H1 (cell line): ENCODE data around the gene FMR1. TPM values are rescaled to one million over a fixed set of nuclear protein-coding genes. Genes with fewer than 3 reads are reported as not detected.

Experiments used
- CTCF ChIA-PET: fragments of 300-600 bp; sonication (Branson Sonifier 250); formaldehyde crosslinking; loops from one replicate; lab custom pipeline; 2021; ENCODE audit not compliant: partially characterized antibody; lab: Charles Lee
- POLR2A ChIA-PET: fragments of 300-600 bp; sonication (Branson Sonifier 250); formaldehyde crosslinking; loops from one replicate; lab custom pipeline; 2021; ENCODE audit warnings: inconsistent platforms; ENCODE audit not compliant: partially characterized antibody; lab: Charles Lee
- DNase-seq, 2 experiments: peaks; one replicate each; pipeline versions ENCODE4 v3.0.0 to v3.0.0-alpha.2; 2010 to 2022; ENCODE audit warnings: low spot score in 2 of 2, low read depth in 1 of 2, mixed read lengths in 1 of 2
- FAIRE-seq: peaks from 2 replicates; lab custom pipeline; 2011; peaks lifted over from hg19 to GRCh38; lab: Jason Lieb, UNC
- H2AFZ ChIP-seq: 2 replicates; pipeline ENCODE4 v1.8.1; 2012; ENCODE audit warnings: low read length, inconsistent platforms
- H2AK5ac ChIP-seq: 2 replicates; pipeline ENCODE4 v1.6.1; 2013; ENCODE audit warnings: low read depth, low read length
- H2BK120ac ChIP-seq: replicated peaks from 2 replicates; pipeline ENCODE3; 2013; ENCODE audit warnings: low read depth, low read length, inconsistent platforms
- H2BK12ac ChIP-seq: 2 replicates; pipeline ENCODE4 v1.6.1; 2013; ENCODE audit warnings: low read depth, low read length
- H2BK15ac ChIP-seq: 2 replicates; pipeline ENCODE4 v1.6.1; 2013; ENCODE audit warnings: low read length
- H2BK20ac ChIP-seq: 2 replicates; pipeline ENCODE4 v1.6.1; 2013; ENCODE audit warnings: low read length
- H2BK5ac ChIP-seq: 2 replicates; pipeline ENCODE4 v1.6.1; 2013; ENCODE audit warnings: low read depth, low read length
- H3K14ac ChIP-seq: 2 replicates; pipeline ENCODE4 v1.6.1; 2013; ENCODE audit warnings: inconsistent platforms; ENCODE audit not compliant: insufficient read length
- H3K18ac ChIP-seq: 2 replicates; pipeline ENCODE4 v1.6.1; 2013; ENCODE audit warnings: low read length; ENCODE audit errors: extremely low read depth
- H3K23ac ChIP-seq: 2 replicates; pipeline ENCODE4 v1.6.1; 2013; ENCODE audit warnings: inconsistent platforms; ENCODE audit not compliant: insufficient read length
- H3K23me2 ChIP-seq: 2 replicates; pipeline ENCODE4 v1.6.1; 2013; ENCODE audit warnings: low read depth, low read length
- H3K27ac ChIP-seq: 2 replicates; pipeline ENCODE4 v1.6.1; 2011; ENCODE audit warnings: low read depth, low read length, inconsistent platforms
- H3K27me3 ChIP-seq, 4 experiments: replicated peaks in 1 of 4; 1 replicate in 1 of 4; 2 replicates in 3 of 4; pipeline versions ENCODE4 v1.6.1 to v1.8.1; 2011 to 2013; ENCODE audit warnings: low read length in 3 of 4, mild to moderate bottlenecking in 3 of 4, inconsistent platforms in 2 of 4, mixed read lengths in 2 of 4, moderate library complexity in 1 of 4; ENCODE audit not compliant: control insufficient read depth in 3 of 4, insufficient read depth in 3 of 4; ENCODE audit errors: extremely low read depth in 1 of 4
- H3K36me3 ChIP-seq, 4 experiments: 2 replicates each; pipeline versions ENCODE4 v1.6.1 to v1.8.1; 2011 to 2013; ENCODE audit warnings: mild to moderate bottlenecking in 4 of 4, low read length in 3 of 4, moderate library complexity in 2 of 4, control low read depth in 1 of 4, inconsistent platforms in 1 of 4; ENCODE audit not compliant: insufficient read depth in 4 of 4, control insufficient read depth in 2 of 4
- H3K4ac ChIP-seq: replicated peaks from 2 replicates; pipeline ENCODE3; 2013; ENCODE audit warnings: low read length, low read depth, mixed read lengths, inconsistent platforms; ENCODE audit not compliant: insufficient read length
- H3K4me1 ChIP-seq, 4 experiments: replicated peaks in 1 of 4; 1 replicate in 1 of 4; 2 replicates in 3 of 4; pipeline versions ENCODE4 v1.6.1 to v1.8.1; 2011 to 2013; ENCODE audit warnings: low read length in 3 of 4, inconsistent platforms in 2 of 4, mixed read lengths in 1 of 4; ENCODE audit not compliant: insufficient read depth in 4 of 4, control insufficient read depth in 3 of 4
- H3K4me2 ChIP-seq, 2 experiments: 2 replicates each; pipeline versions ENCODE4 v1.6.1 to v1.8.1; 2011 to 2013; ENCODE audit warnings: low read depth in 2 of 2, low read length in 2 of 2, control low read depth in 1 of 2, inconsistent platforms in 1 of 2, mild to moderate bottlenecking in 1 of 2; ENCODE audit not compliant: insufficient read depth in 1 of 2
- H3K4me3 ChIP-seq, 4 experiments: fragments of 200-600, 300-600 bp in 1 of 4; sonication (generic), shearing (Covaris generic), sonication (Bioruptor Twin) in 1 of 4; 2 replicates each; pipeline versions ENCODE4 v1.5.1 to v1.8.1; 2011 to 2016; ENCODE audit warnings: low read length in 4 of 4, low read depth in 3 of 4, control low read depth in 2 of 4, inconsistent platforms in 2 of 4, mild to moderate bottlenecking in 2 of 4, mixed read lengths in 1 of 4, moderate library complexity in 1 of 4; ENCODE audit not compliant: insufficient read depth in 2 of 4; ENCODE audit errors: extremely low read depth in 1 of 4
- H3K56ac ChIP-seq: replicated peaks from 2 replicates; pipeline ENCODE3; 2013; ENCODE audit warnings: low read depth, mild to moderate bottlenecking, mixed read lengths, low read length, inconsistent platforms; ENCODE audit not compliant: insufficient read length
- H3K79me1 ChIP-seq: 2 replicates; pipeline ENCODE4 v1.6.1; 2013; ENCODE audit warnings: low read depth, low read length, control low read depth
- H3K79me2 ChIP-seq, 2 experiments: 2 replicates each; pipeline versions ENCODE4 v1.6.1 to v1.8.1; 2012 to 2013; ENCODE audit warnings: low read length in 2 of 2, mild to moderate bottlenecking in 2 of 2, inconsistent platforms in 1 of 2; ENCODE audit not compliant: insufficient read depth in 2 of 2, control insufficient read depth in 1 of 2
- H3K9ac ChIP-seq, 4 experiments: replicated peaks in 1 of 4; 1 replicate in 1 of 4; 2 replicates in 3 of 4; pipeline versions ENCODE4 v1.6.1 to v1.8.1; 2011 to 2013; ENCODE audit warnings: low read depth in 3 of 4, low read length in 3 of 4, control low read depth in 2 of 4, mild to moderate bottlenecking in 2 of 4, moderate library complexity in 2 of 4, inconsistent platforms in 1 of 4; ENCODE audit errors: extremely low read depth in 1 of 4
- H3K9me3 ChIP-seq, 2 experiments: 2 replicates each; pipeline versions ENCODE4 v1.6.1 to v1.8.1; 2012 to 2013; ENCODE audit warnings: mild to moderate bottlenecking in 2 of 2, moderate library complexity in 2 of 2, control low read depth in 1 of 2, inconsistent platforms in 1 of 2, low read depth in 1 of 2, low read length in 1 of 2, mixed read lengths in 1 of 2; ENCODE audit not compliant: insufficient read depth in 2 of 2
- H4K20me1 ChIP-seq, 2 experiments: replicated peaks in 1 of 2; 2 replicates each; pipeline versions ENCODE3 to v1.8.1; 2011 to 2013; ENCODE audit warnings: inconsistent platforms in 2 of 2, low read length in 2 of 2, mild to moderate bottlenecking in 1 of 2; ENCODE audit not compliant: insufficient read depth in 2 of 2, control insufficient read depth in 1 of 2
- H4K5ac ChIP-seq: 2 replicates; pipeline ENCODE4 v1.6.1; 2013; ENCODE audit warnings: low read length, low read depth, mixed read lengths, inconsistent platforms; ENCODE audit not compliant: insufficient read length
- H4K8ac ChIP-seq: 2 replicates; pipeline ENCODE4 v1.8.0; 2013; ENCODE audit warnings: mild to moderate bottlenecking, moderate library complexity, low read length, inconsistent platforms; ENCODE audit not compliant: insufficient read depth; ENCODE audit errors: extremely low read depth
- H4K91ac ChIP-seq: replicated peaks from 2 replicates; pipeline ENCODE3; 2013; ENCODE audit warnings: low read length, mixed read lengths, inconsistent platforms; ENCODE audit not compliant: insufficient read length
- CHD2 ChIP-seq: IDR thresholded peaks from 2 replicates; pipeline ENCODE4 v1.6.1; 2012; ENCODE audit warnings: low read length, improper control_type of control experiment
- FOSL1 ChIP-seq: IDR thresholded peaks from 2 replicates; pipeline ENCODE4 v1.6.1; 2011; ENCODE audit warnings: mild to moderate bottlenecking, low read depth, low read length, moderate library complexity; ENCODE audit not compliant: insufficient read depth
- GABPA ChIP-seq: IDR thresholded peaks from 2 replicates; pipeline ENCODE4 v1.6.1; 2011; ENCODE audit warnings: mild to moderate bottlenecking, low read length, moderate library complexity, borderline replicate concordance; ENCODE audit not compliant: insufficient read depth
- HDAC2 ChIP-seq, 2 experiments: fragments of 300-600 bp in 1 of 2; sonication (generic) in 1 of 2; IDR thresholded peaks; 2 replicates each; pipeline ENCODE4 v1.6.1; 2011 to 2012; ENCODE audit warnings: low read depth in 2 of 2, low read length in 2 of 2, mild to moderate bottlenecking in 2 of 2, moderate library complexity in 2 of 2, borderline replicate concordance in 1 of 2, inconsistent platforms in 1 of 2
- HDAC6 ChIP-seq: IDR thresholded peaks from one replicate; pipeline ENCODE4 v1.7.1; 2012; ENCODE audit warnings: low read depth, mild to moderate bottlenecking, inconsistent platforms, low read length, moderate library complexity
- JUN ChIP-seq: IDR thresholded peaks from 2 replicates; pipeline ENCODE4 v1.6.1; 2011; ENCODE audit warnings: low read depth, mild to moderate bottlenecking, improper control_type of control experiment, low read length
- KDM5A ChIP-seq: fragments of 200-600 bp; IDR thresholded peaks from 2 replicates; pipeline ENCODE4 v1.7.1; 2012; ENCODE audit warnings: mild to moderate bottlenecking, low read length, inconsistent platforms, mixed read lengths
- SIN3A ChIP-seq, 2 experiments: IDR thresholded peaks in 1 of 2; conservative IDR thresholded peaks in 1 of 2; 2 replicates each; pipeline ENCODE4 v1.6.1; 2011 to 2012; ENCODE audit warnings: low read length in 2 of 2, improper control_type of control experiment in 1 of 2, low read depth in 1 of 2, mild to moderate bottlenecking in 1 of 2
- SIRT6 ChIP-seq: IDR thresholded peaks from one replicate; pipeline ENCODE4 v1.7.1; 2012; ENCODE audit warnings: low read length, inconsistent platforms
- TAF1 ChIP-seq: IDR thresholded peaks from 2 replicates; pipeline ENCODE4 v1.6.1; 2011; ENCODE audit warnings: mild to moderate bottlenecking, low read depth, low read length
- WGBS, 2 experiments: shearing (Covaris generic) in 1 of 2; methylation state at CpG; one replicate each; pipeline versions ENCODE4 v1.1.6 to v1.1.7; 2013 to 2015; ENCODE audit warnings: low lambda C conversion rate in 2 of 2, mixed read lengths in 2 of 2, inconsistent platforms in 1 of 2, low coverage in 1 of 2, missing lambda C conversion rate in 1 of 2; ENCODE audit not compliant: insufficient replicate concordance in 2 of 2, insufficient coverage in 1 of 2, insufficient read length in 1 of 2; ENCODE audit errors: extremely low coverage in 1 of 2, missing lambda C conversion rate in 1 of 2; 5-methylcytosine and 5-hydroxymethylcytosine counted together
- polyA plus RNA-seq, 7 experiments: library from polyadenylated mRNA; depleted of rRNA in 3 of 7; stranded (reverse) in 5 of 7; unstranded in 2 of 7; fragments of >200 nt in 5 of 7; fragments of 200-250 nt in 2 of 7; gene quantifications; 1 replicate in 5 of 7; 2 replicates in 1 of 7; 4 replicates in 1 of 7; pipeline versions ENCODE4 v1.2.1 to v1.2.3, GENCODE V29; 2011 to 2013; ENCODE audit warnings: missing spikeins in 2 of 7, mixed read lengths in 2 of 7
- total RNA-seq: library from RNA; stranded (reverse); fragmentation: NEBNext Ultra II Directional; extraction: Animal tissue kit (Norgen Biotek cat#: 25700); gene quantifications from 2 replicates; pipeline ENCODE4 v1.2.1, GENCODE V29; 2021
- TF ChIP-seq, protein P1 (sequence below): IDR thresholded peaks from 2 replicates; pipeline ENCODE4 v1.6.1; 2011; ENCODE audit warnings: low read depth, mild to moderate bottlenecking, low read length; ENCODE audit not compliant: insufficient read depth

The FMR1 gene
- total and polyA plus RNA-seq, 2 of the 8 experiments (the other 6 are each of a cell fraction or from before 2014, with no cell fraction given): 15.2 to 49.4 TPM

DNA sequence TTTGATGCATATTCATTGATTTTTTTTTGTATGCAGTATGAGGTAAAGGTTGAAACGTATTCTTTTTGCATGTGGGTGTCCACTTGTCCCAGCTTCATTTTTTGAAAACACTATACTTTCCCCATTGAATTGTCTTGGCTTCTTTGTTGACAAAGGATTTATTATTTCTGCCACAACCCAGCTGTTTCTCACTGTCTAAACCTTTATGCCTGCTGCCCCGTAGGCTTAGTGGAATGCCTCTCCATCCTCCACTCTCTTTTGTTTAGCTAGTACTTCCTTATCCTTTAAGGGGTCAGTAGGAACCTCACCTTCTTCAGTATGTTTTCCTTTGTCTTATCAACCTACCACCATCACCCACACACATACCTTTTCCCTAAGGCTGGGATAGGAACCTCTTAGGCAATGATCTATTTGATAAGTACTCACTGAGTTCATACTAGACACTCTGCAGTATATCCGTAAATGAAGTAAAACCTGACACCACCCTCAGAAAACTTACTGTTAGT lies 8.5 kb downstream of the FMR1 start:
- no peak overlapping the region for H3K14ac ChIP-seq
- WGBS, 2 experiments: 76% methylated on average over 3 of the region's 3 CpGs; no CpG with 5 or more reads in 1 of the 2 experiments
- DNase-seq: no peak

More for the DNA sequence above, 8.5 kb downstream of the FMR1 start:
- H3K4me2 ChIP-seq: no peak overlapping the region
- no peak overlapping the region for H2BK5ac ChIP-seq
- no peaks in the 10 kb centered on the region; a peak in 1 of 8 replicates for H3K36me3 ChIP-seq
- no peak for FAIRE-seq
- H2BK120ac ChIP-seq: no peak overlapping the region
- no peak overlapping the region for H3K56ac ChIP-seq
- H3K9ac ChIP-seq: no peak overlapping the region
- ChIA-PET CTCF (no interaction called here), POLR2A (no interaction called here)
- H3K79me1 ChIP-seq: no peaks in the 10 kb centered on the region
- no peak overlapping the region for H2AFZ ChIP-seq
- H3K23ac ChIP-seq: no peak overlapping the region
- peaks cover 0 to 96% of the 10 kb centered on the region in 2 experiments; a peak in 2 of 4 replicates for H3K79me2 ChIP-seq
- no peak overlapping the region for H3K4ac ChIP-seq
- H3K4me3 ChIP-seq: no peak overlapping the region
- no peak overlapping the region for H4K5ac ChIP-seq
- peaks cover 0 to 9% (median 3%) of the 10 kb centered on the region in 4 experiments; a peak in 2 of 7 replicates for H3K4me1 ChIP-seq
- no peak overlapping the region for H4K91ac ChIP-seq
- H4K20me1 ChIP-seq: peaks cover 0 to 2% of the 10 kb centered on the region in 2 experiments
- no peak overlapping the region for H2BK12ac ChIP-seq
- H3K23me2 ChIP-seq: no peaks in the 10 kb centered on the region
- no peak overlapping the region for H4K8ac ChIP-seq
- H2AK5ac ChIP-seq: no peak overlapping the region
- H3K9me3 ChIP-seq: no peaks in the 10 kb centered on the region
- H3K27me3 ChIP-seq: no peaks in the 10 kb centered on the region
- no peak overlapping the region for H2BK20ac ChIP-seq
- no peak overlapping the region for H2BK15ac ChIP-seq
- TF ChIP-seq GABPA (no peak), JUN (no peak), HDAC6 (no peak), FOSL1 (no peak), KDM5A (no peak), HDAC2 (IDR thresholded peaks at IDR 0.05; ENCODE audit: borderline replicate concordance in 1 of 2, low read depth in 2 of 2, low read length in 2 of 2) (no peak), SIRT6 (no peak), TAF1 (no peak), SIN3A (conservative IDR thresholded peaks at IDR 0.05 in 1 of 2, IDR thresholded peaks at IDR 0.05 in 1 of 2; ENCODE audit: low read depth in 1 of 2, low read length in 2 of 2) (no peak), CHD2 (no peak)
- TF ChIP-seq, protein P1, sequence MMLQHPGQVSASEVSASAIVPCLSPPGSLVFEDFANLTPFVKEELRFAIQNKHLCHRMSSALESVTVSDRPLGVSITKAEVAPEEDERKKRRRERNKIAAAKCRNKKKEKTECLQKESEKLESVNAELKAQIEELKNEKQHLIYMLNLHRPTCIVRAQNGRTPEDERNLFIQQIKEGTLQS: no peak
- TF ChIP-seq, all 59 proteins: peak for 0
- Histone ChIP-seq H3K27ac (no peak overlapping the region), H3K18ac (no peak overlapping the region)
